Measurements from ENCODE around the gene DPPA5. TPM values are rescaled to one million over a fixed set of nuclear protein-coding genes. Genes with fewer than 3 reads are reported as not detected.
"Not testable (repeated sequence)": the region's sequence is repeated elsewhere in the genome, so short reads cannot be mapped to it uniquely, and the experiment has no call there.

Gene DPPA5
- polyA plus RNA-seq, 1 experiment = not detected

GRCh38 chr6:73393278-73393677 is 39.2 kb upstream of the DPPA5 start:
- TF ChIP-seq, protein P1, sequence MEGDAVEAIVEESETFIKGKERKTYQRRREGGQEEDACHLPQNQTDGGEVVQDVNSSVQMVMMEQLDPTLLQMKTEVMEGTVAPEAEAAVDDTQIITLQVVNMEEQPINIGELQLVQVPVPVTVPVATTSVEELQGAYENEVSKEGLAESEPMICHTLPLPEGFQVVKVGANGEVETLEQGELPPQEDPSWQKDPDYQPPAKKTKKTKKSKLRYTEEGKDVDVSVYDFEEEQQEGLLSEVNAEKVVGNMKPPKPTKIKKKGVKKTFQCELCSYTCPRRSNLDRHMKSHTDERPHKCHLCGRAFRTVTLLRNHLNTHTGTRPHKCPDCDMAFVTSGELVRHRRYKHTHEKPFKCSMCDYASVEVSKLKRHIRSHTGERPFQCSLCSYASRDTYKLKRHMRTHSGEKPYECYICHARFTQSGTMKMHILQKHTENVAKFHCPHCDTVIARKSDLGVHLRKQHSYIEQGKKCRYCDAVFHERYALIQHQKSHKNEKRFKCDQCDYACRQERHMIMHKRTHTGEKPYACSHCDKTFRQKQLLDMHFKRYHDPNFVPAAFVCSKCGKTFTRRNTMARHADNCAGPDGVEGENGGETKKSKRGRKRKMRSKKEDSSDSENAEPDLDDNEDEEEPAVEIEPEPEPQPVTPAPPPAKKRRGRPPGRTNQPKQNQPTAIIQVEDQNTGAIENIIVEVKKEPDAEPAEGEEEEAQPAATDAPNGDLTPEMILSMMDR (IDR thresholded peaks at IDR 0.05; ENCODE audit: low read depth, low read length) = no peak
- CTCF ChIA-PET = no interaction called here
- POLR2A ChIA-PET = no interaction called here
- Histone ChIP-seq H3K4me3 (ENCODE audit: low read depth, low read length) (no peak overlapping the region), H3K27me3 (ENCODE audit: control insufficient read depth, insufficient read depth, low read length) (no peaks in the 10 kb centered on the region), H3K9me3 (ENCODE audit: control insufficient read depth, insufficient read depth, low read length) (peaks cover 8% of the 10 kb centered on the region; the same call in 1 of the 2 replicates), H3K27ac (ENCODE audit: low read depth, low read length) (no peak overlapping the region)
- DNase-seq (ENCODE audit: low read depth, low spot score) = no peak

DNA sequence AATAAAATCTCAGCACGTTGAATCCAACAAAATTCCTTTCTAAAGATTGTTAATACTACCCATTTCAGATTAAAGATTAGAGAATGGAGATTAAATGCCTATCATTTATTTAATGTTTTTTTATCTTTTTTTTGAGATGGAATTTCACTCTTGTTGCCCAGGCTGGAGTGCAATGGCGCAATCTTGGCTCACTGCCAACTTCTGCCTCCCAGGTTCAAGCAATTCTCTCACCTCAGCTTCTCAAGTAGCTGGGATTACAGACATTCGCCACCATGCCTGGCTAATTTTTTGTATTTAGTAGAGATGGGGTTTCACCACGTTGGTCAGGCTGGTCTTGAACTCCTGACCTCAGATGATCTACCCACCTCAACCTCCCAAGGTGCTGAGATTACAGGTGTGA is 38.1 kb upstream of the DPPA5 start:
- POLR2A ChIA-PET; H3K27ac ChIP-seq (ENCODE audit: low read depth, low read length); H3K27me3 ChIP-seq (ENCODE audit: control insufficient read depth, insufficient read depth, low read length); DNase-seq (ENCODE audit: low read depth, low spot score); H3K4me3 ChIP-seq (ENCODE audit: low read depth, low read length); CTCF ChIA-PET; H3K9me3 ChIP-seq (ENCODE audit: control insufficient read depth, insufficient read depth, low read length): not testable (repeated sequence)

GRCh38 chr6:73391675-73392074 is 37.6 kb upstream of the DPPA5 start:
- Histone ChIP-seq H3K4me3 (ENCODE audit: low read depth, low read length) (no peak overlapping the region), H3K27me3 (ENCODE audit: control insufficient read depth, insufficient read depth, low read length) (no peaks in the 10 kb centered on the region), H3K27ac (ENCODE audit: low read depth, low read length) (no peak overlapping the region), H3K9me3 (ENCODE audit: control insufficient read depth, insufficient read depth, low read length) (peaks cover 8% of the 10 kb centered on the region; the same call in 1 of the 2 replicates)
- ChIA-PET POLR2A (no interaction called here), CTCF (interaction anchor here (3.8 kb wide), 1 partner anchor 106 kb away, joined by 32 read pairs; no protein-coding TSS in a partner anchor)
- no peak for DNase-seq (ENCODE audit: low read depth, low spot score)
- TF ChIP-seq, protein P1 (IDR thresholded peaks at IDR 0.05; ENCODE audit: low read depth, low read length) = no peak

DNA sequence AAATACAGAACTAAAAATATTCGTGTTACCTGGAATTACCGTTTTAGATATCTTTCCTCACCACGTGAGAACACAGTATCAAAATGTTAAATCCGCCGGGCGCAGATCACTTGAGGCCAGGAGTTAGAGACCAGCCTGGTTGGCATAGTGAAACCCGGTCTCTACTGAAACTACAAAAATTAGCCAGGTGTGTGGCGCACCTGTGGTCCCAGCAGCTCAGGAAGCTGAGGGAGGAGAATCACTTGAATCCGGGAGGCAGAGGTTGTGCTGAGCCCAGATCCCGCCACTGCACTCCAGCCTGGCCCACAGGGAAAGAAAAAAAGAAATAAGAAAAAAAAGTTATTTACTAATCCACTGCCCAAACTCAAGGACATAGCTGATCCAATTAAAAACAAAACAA is 35.8 kb upstream of the DPPA5 start:
- DNase-seq (ENCODE audit: low read depth, low spot score) = no peak
- ChIA-PET POLR2A (no interaction called here), CTCF (interaction anchor here (0.7 to 3.8 kb wide), 2 partner anchors 104 to 978 kb away, joined by 3 to 32 read pairs; no protein-coding TSS in a partner anchor)
- H3K27ac ChIP-seq (ENCODE audit: low read depth, low read length) = no peak overlapping the region
- peaks cover 5% of the 10 kb centered on the region; the same call in 1 of the 2 replicates for H3K9me3 ChIP-seq (ENCODE audit: control insufficient read depth, insufficient read depth, low read length)
- H3K4me3 ChIP-seq (ENCODE audit: low read depth, low read length) = no peak overlapping the region
- TF ChIP-seq, protein P1 (IDR thresholded peaks at IDR 0.05; ENCODE audit: low read depth, low read length) = no peak
- no peaks in the 10 kb centered on the region for H3K27me3 ChIP-seq (ENCODE audit: control insufficient read depth, insufficient read depth, low read length)

- peak; percentile 18 for DNase-seq (ENCODE audit: low read depth, low spot score)
- TF ChIP-seq, protein P1 (IDR thresholded peaks at IDR 0.05; ENCODE audit: low read depth, low read length) = peak; percentile 88
- Histone ChIP-seq H3K27me3 (ENCODE audit: control insufficient read depth, insufficient read depth, low read length) (no peaks in the 10 kb centered on the region), H3K9me3 (ENCODE audit: control insufficient read depth, insufficient read depth, low read length) (no peaks in the 10 kb centered on the region), H3K4me3 (ENCODE audit: low read depth, low read length) (peak overlapping the region; percentile 65), H3K27ac (ENCODE audit: low read depth, low read length) (peak overlapping the region; percentile 31)
- ChIA-PET CTCF (interaction anchor here (0.7 to 3.8 kb wide), 14 partner anchors 9 to 204 kb away, joined by 3 to 32 read pairs (median 4); no protein-coding TSS in a partner anchor), POLR2A (interaction anchor here (0.6 to 1.2 kb wide), 3 partner anchors 62 to 103 kb away, joined by 3 to 4 read pairs (median 3); partner anchors contain the start of gene MTO1)
These were observed 34.9 kb upstream of the DPPA5 start for GRCh38 chr6:73388800-73389512.

Measured in AG04450 (cell line).